B cell (primary cell): Measurements from ENCODE around the gene GRHL3. TPM values are rescaled to one million over a fixed set of nuclear protein-coding genes. Genes with fewer than 3 reads are reported as not detected.

Experiments
- ATAC-seq: fragments of 200-7000 bp; cut with Tn5 transposase; one replicate; pipeline ENCODE4 v1.10.0; 2021; ENCODE audit warnings: low read depth, mild to moderate bottlenecking, moderate number of reproducible peaks, moderate library complexity
- CTCF ChIA-PET: fragments of 350-600 bp; sonication (Branson Sonifier 250); formaldehyde crosslinking; loops from one replicate; lab custom pipeline; 2021; ENCODE audit warnings: antibody characterized with exemption, inconsistent platforms; lab: Charles Lee
- POLR2A ChIA-PET: fragments of 350-600 bp; sonication (Branson Sonifier 250); formaldehyde crosslinking; loops from one replicate; lab custom pipeline; 2021; ENCODE audit warnings: antibody characterized with exemption; lab: Charles Lee
- DNase-seq: peaks from one replicate; pipeline ENCODE4 v3.0.0; 2013
- H2AFZ ChIP-seq: 2 replicates; pipeline ENCODE4 v1.6.1; 2012; ENCODE audit warnings: mild to moderate bottlenecking, low read depth, low read length; ENCODE audit not compliant: insufficient read depth, poor library complexity, severe bottlenecking
- H3K27ac ChIP-seq, 2 donors: 1 replicate in 1 of 2; 2 replicates in 1 of 2; pipeline ENCODE4 v1.5.1; 2012 to 2013; ENCODE audit warnings: low read length in 2 of 2, mild to moderate bottlenecking in 2 of 2, moderate library complexity in 1 of 2
- H3K27me3 ChIP-seq, 4 experiments: fragments of 200-600 bp in 1 of 4; sonication (generic) in 1 of 4; replicated peaks in 1 of 4; 1 replicate in 2 of 4; 2 replicates in 2 of 4; pipeline versions ENCODE4 v1.6.1 to v1.7.0; 2013 to 2016; ENCODE audit warnings: low read length in 3 of 4, mild to moderate bottlenecking in 2 of 4, mixed read lengths in 1 of 4, moderate library complexity in 1 of 4; ENCODE audit not compliant: insufficient read depth in 4 of 4, control insufficient read depth in 3 of 4; ENCODE audit errors: control extremely low read depth in 1 of 4
- H3K36me3 ChIP-seq, 2 experiments: replicated peaks in 1 of 2; 1 replicate in 1 of 2; 2 replicates in 1 of 2; pipeline versions ENCODE4 v1.6.1 to v1.7.1; 2013; ENCODE audit warnings: low read length in 1 of 2; ENCODE audit not compliant: insufficient read depth in 2 of 2, control insufficient read depth in 1 of 2; ENCODE audit errors: control extremely low read depth in 1 of 2, extremely low read depth in 1 of 2
- H3K4me1 ChIP-seq, 2 donors: fragments of 200-600 bp in 1 of 2; sonication (generic) in 1 of 2; 1 replicate in 1 of 2; 2 replicates in 1 of 2; pipeline versions ENCODE4 v1.5.1 to v1.6.1; 2013 to 2017; ENCODE audit warnings: low read length in 2 of 2; ENCODE audit not compliant: control insufficient read depth in 2 of 2, insufficient read depth in 2 of 2
- H3K4me2 ChIP-seq: replicated peaks from 2 replicates; pipeline ENCODE3; 2012; ENCODE audit warnings: mild to moderate bottlenecking, low read depth, low read length; ENCODE audit not compliant: poor library complexity, severe bottlenecking
- H3K4me3 ChIP-seq, 5 experiments: fragments of 200-600 bp in 1 of 5; sonication (generic) in 1 of 5; 1 replicate in 3 of 5; 2 replicates in 2 of 5; pipeline versions ENCODE4 v1.5.1 to v1.7.0; 2011 to 2016; ENCODE audit warnings: low read length in 4 of 5, mild to moderate bottlenecking in 4 of 5, low read depth in 2 of 5, control low read depth in 1 of 5, moderate library complexity in 1 of 5; ENCODE audit not compliant: insufficient read depth in 1 of 5; ENCODE audit errors: control extremely low read depth in 1 of 5, extremely low read depth in 1 of 5
- H3K79me2 ChIP-seq: fragments of 200-600 bp; sonication (generic); one replicate; pipeline ENCODE4 v1.6.0; 2016; ENCODE audit warnings: low read length; ENCODE audit not compliant: control insufficient read depth, insufficient read depth
- H3K9ac ChIP-seq: fragments of 200-600 bp; sonication (generic); 2 replicates; pipeline ENCODE4 v1.6.1; 2017; ENCODE audit warnings: mild to moderate bottlenecking, low read length, moderate library complexity
- H3K9me3 ChIP-seq, 3 donors: one replicate each; pipeline versions ENCODE4 v1.6.1 to v1.7.1; 2013; ENCODE audit warnings: low read length in 2 of 3; ENCODE audit not compliant: control insufficient read depth in 2 of 3, insufficient read depth in 1 of 3; ENCODE audit errors: control extremely low read depth in 1 of 3
- H4K20me1 ChIP-seq: 2 replicates; pipeline ENCODE4 v1.6.0; 2012; ENCODE audit warnings: mild to moderate bottlenecking, low read length; ENCODE audit not compliant: insufficient read depth, control insufficient read depth, poor library complexity, severe bottlenecking
- H3K27ac Mint-ChIP-seq: one replicate; pipeline ENCODE4 v1.8.0; 2021; ENCODE audit warnings: mixed read lengths
- H3K27me3 Mint-ChIP-seq: one replicate; pipeline ENCODE4 v1.8.0; 2021; ENCODE audit warnings: mixed read lengths
- H3K4me1 Mint-ChIP-seq: one replicate; pipeline ENCODE4 v1.8.0; 2021; ENCODE audit warnings: mixed read lengths
- H3K4me3 Mint-ChIP-seq: one replicate; pipeline ENCODE4 v1.8.0; 2021; ENCODE audit warnings: mixed read lengths
- H3K9me3 Mint-ChIP-seq: one replicate; pipeline ENCODE4 v1.8.0; 2022; ENCODE audit warnings: mixed read lengths; ENCODE audit not compliant: insufficient read depth
- EZH2 ChIP-seq: IDR thresholded peaks from 2 replicates; pipeline ENCODE4 v1.6.1; 2012; ENCODE audit warnings: borderline replicate concordance, low read depth, mild to moderate bottlenecking, moderate library complexity, low read length; ENCODE audit not compliant: insufficient read depth, poor library complexity, severe bottlenecking
- WGBS: methylation state at CpG from one replicate; pipeline ENCODE4 v1.1.5; 2013; ENCODE audit warnings: missing lambda C conversion rate; ENCODE audit not compliant: insufficient coverage; 5-methylcytosine and 5-hydroxymethylcytosine counted together
- intact Hi-C: fragments of 100-400 bp; cut with micrococcal nuclease; formaldehyde crosslinking; loops from one replicate; pipeline ENCODE4 v1.10.0; 2022
- polyA plus RNA-seq: library from polyadenylated mRNA; depleted of rRNA; stranded (reverse); fragments of >200 nt; gene quantifications from 2 replicates; pipeline ENCODE4 v1.2.3, GENCODE V29; 2012
- total RNA-seq, 2 donors: library from RNA; stranded (reverse); fragments of 120-200 nt in 1 of 2; gene quantifications; 1 replicate in 1 of 2; 2 replicates in 1 of 2; pipeline versions ENCODE4 v1.2.3 to v1.2.4, GENCODE V29; 2013 to 2022
- TF ChIP-seq, protein P1 (sequence below): fragments of 200-600 bp; IDR thresholded peaks from one replicate; pipeline ENCODE4 v1.8.0; 2022; ENCODE audit warnings: antibody characterized with exemption, mild to moderate bottlenecking

The GRHL3 gene
- total and polyA plus RNA-seq, 2 donors (not counting 1 experiment from before 2014, with no cell fraction given): not detected

GRCh38 chr1:24290933-24291487, 28.1 kb upstream of the GRHL3 start:
- Histone ChIP-seq H3K4me1 (no peaks in the 10 kb centered on the region), H3K79me2 (no peaks in the 10 kb centered on the region), H4K20me1 (no peaks in the 10 kb centered on the region), H3K27me3 (no peaks in the 10 kb centered on the region), H2AFZ (no peak overlapping the region), H3K27ac (no peak overlapping the region), H3K9ac (no peak overlapping the region), H3K9me3 (no peaks in the 10 kb centered on the region), H3K4me3 (no peak overlapping the region), H3K4me2 (no peak overlapping the region), H3K36me3 (no peaks in the 10 kb centered on the region)
- DNase-seq (no peak), ATAC-seq (no peak)
- CTCF ChIA-PET: no interaction called here
- no peak for TF ChIP-seq EZH2
- TF ChIP-seq, protein P1, sequence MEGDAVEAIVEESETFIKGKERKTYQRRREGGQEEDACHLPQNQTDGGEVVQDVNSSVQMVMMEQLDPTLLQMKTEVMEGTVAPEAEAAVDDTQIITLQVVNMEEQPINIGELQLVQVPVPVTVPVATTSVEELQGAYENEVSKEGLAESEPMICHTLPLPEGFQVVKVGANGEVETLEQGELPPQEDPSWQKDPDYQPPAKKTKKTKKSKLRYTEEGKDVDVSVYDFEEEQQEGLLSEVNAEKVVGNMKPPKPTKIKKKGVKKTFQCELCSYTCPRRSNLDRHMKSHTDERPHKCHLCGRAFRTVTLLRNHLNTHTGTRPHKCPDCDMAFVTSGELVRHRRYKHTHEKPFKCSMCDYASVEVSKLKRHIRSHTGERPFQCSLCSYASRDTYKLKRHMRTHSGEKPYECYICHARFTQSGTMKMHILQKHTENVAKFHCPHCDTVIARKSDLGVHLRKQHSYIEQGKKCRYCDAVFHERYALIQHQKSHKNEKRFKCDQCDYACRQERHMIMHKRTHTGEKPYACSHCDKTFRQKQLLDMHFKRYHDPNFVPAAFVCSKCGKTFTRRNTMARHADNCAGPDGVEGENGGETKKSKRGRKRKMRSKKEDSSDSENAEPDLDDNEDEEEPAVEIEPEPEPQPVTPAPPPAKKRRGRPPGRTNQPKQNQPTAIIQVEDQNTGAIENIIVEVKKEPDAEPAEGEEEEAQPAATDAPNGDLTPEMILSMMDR: no peak
- Mint-ChIP-seq H3K4me3 (no peak overlapping the region), H3K9me3 (no peaks in the 10 kb centered on the region), H3K27me3 (peaks cover 16% of the 10 kb centered on the region), H3K4me1 (no peaks in the 10 kb centered on the region), H3K27ac (no peak overlapping the region)
- 89% methylated on average over 6 of the region's 8 CpGs for WGBS
- POLR2A ChIA-PET: no interaction called here
- intact Hi-C loops: no loop called here

DNA sequence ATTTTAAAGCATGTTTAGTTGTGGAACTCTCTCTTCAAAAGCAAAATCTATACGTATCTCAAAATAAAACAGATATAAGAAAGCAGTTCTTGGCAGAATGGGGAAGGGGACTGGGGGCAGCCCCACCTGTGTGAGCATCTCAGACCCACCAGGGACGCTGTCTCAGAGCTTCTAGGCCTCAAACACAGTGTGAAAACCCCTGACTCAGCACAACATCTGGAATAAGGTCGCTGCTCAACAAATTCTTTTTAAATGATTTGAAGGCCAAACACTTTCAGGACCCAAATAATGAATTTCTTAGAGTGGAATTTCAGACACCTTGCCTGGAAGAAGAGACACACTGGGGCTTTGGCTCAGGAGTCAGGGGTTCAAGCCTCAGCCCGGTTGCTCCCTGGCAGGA, 27.1 kb upstream of the GRHL3 start:
- Mint-ChIP-seq H3K4me1 (no peaks in the 10 kb centered on the region), H3K9me3 (no peaks in the 10 kb centered on the region), H3K27ac (no peak overlapping the region), H3K4me3 (no peak overlapping the region), H3K27me3 (peaks cover 16% of the 10 kb centered on the region)
- TF ChIP-seq, protein P1: no peak
- no peak for TF ChIP-seq EZH2
- no peak overlapping the region for H3K27ac ChIP-seq
- no peak overlapping the region for H2AFZ ChIP-seq
- intact Hi-C loops: no loop called here
- CTCF ChIA-PET: interaction anchor here (0.8 kb wide), 1 partner anchor 93 kb away, joined by 3 read pairs; no protein-coding TSS in a partner anchor
- H3K4me2 ChIP-seq: no peak overlapping the region
- H3K4me1 ChIP-seq: no peaks in the 10 kb centered on the region
- H4K20me1 ChIP-seq: no peaks in the 10 kb centered on the region
- WGBS: 100% methylated on average over 1 of the region's 4 CpGs
- H3K79me2 ChIP-seq: no peaks in the 10 kb centered on the region
- POLR2A ChIA-PET: no interaction called here
- no peaks in the 10 kb centered on the region for H3K36me3 ChIP-seq
- H3K27me3 ChIP-seq: no peaks in the 10 kb centered on the region
- DNase-seq (no peak), ATAC-seq (no peak)
- no peak overlapping the region for H3K4me3 ChIP-seq
- no peak overlapping the region for H3K9ac ChIP-seq
- no peaks in the 10 kb centered on the region for H3K9me3 ChIP-seq
